ENCODE results near the gene MDGA2.

- TF ChIP-seq L3MBTL2 (conservative IDR thresholded peaks at IDR 0.05) = no peak
- no peak for TF ChIP-seq ARNT (IDR thresholded peaks at IDR 0.05)
- no peak for TF ChIP-seq SP1 (IDR thresholded peaks at IDR 0.05)
- TF ChIP-seq HDGF (IDR thresholded peaks at IDR 0.05; ENCODE audit: borderline replicate concordance) = no peak
- TF ChIP-seq PKNOX1 (IDR thresholded peaks at IDR 0.05) = no peak
- no peak for TF ChIP-seq ZNF384 (IDR thresholded peaks at IDR 0.05)
These were observed 125.5 kb downstream of the MDGA2 start for GRCh38 chr14:47549886-47550285.
